ENCODE measurements around the gene ASCC2. TPM values are rescaled to one million over a fixed set of nuclear protein-coding genes. Genes with fewer than 3 reads are reported as not detected.

The ASCC2 gene
- total RNA-seq, 1 donor from 2014 or later: 44.6 TPM

DNA sequence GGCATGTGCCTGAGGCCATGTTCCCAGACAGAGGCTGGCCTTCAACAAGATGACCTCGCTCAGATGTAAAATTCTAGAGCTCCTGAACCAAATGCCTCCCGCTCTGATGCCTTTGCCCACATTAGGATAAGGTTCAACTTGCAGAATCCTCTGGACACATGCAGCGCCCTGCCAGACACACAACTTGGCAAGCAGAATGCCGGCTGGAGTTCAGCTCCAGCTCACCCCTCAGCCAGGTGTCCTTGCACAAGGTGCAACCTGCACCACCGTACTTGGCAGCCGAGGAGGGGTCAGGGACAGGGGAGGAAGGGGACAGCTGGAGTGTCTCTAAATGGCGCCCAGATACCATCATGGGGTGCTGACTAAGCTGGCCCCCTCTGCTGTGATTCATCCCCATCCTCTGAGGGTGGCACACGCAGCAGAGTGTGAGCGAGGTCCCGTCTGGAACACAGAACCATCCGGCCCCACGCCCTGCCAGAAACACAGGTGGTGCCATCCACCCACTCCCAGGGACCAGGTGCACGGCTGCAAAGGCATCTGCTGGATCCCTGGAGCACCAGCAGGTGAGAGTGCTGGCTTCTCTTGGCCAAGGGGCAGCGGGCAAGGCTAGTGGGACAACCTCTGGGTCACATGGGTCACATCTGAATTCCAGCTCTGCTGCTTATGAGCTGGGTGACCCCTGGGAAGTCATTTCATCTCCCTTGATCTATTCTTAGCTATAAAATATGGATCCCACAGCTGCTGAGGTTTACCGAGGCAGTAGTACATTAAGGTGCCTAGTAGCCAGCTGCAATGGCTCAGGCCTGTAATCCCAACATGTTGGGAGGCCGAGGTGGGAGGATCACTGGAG is 84.0 kb downstream of the ASCC2 start:
- H3K27ac Mint-ChIP-seq (ENCODE audit: unreplicated experiment): no peak overlapping the region
- TF ChIP-seq, protein P1, sequence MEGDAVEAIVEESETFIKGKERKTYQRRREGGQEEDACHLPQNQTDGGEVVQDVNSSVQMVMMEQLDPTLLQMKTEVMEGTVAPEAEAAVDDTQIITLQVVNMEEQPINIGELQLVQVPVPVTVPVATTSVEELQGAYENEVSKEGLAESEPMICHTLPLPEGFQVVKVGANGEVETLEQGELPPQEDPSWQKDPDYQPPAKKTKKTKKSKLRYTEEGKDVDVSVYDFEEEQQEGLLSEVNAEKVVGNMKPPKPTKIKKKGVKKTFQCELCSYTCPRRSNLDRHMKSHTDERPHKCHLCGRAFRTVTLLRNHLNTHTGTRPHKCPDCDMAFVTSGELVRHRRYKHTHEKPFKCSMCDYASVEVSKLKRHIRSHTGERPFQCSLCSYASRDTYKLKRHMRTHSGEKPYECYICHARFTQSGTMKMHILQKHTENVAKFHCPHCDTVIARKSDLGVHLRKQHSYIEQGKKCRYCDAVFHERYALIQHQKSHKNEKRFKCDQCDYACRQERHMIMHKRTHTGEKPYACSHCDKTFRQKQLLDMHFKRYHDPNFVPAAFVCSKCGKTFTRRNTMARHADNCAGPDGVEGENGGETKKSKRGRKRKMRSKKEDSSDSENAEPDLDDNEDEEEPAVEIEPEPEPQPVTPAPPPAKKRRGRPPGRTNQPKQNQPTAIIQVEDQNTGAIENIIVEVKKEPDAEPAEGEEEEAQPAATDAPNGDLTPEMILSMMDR (conservative IDR thresholded peaks at IDR 0.05): no peak
- no peak for DNase-seq (ENCODE audit: low read depth, low spot score)
- H3K27me3 Mint-ChIP-seq (ENCODE audit: low read depth): no peaks in the 10 kb centered on the region
- peaks cover 5% of the 10 kb centered on the region for H3K4me1 Mint-ChIP-seq
- no peaks in the 10 kb centered on the region for H3K9me3 Mint-ChIP-seq
- H3K36me3 Mint-ChIP-seq (ENCODE audit: low read depth): no peaks in the 10 kb centered on the region
- H3K4me3 Mint-ChIP-seq: no peak overlapping the region

DNA sequence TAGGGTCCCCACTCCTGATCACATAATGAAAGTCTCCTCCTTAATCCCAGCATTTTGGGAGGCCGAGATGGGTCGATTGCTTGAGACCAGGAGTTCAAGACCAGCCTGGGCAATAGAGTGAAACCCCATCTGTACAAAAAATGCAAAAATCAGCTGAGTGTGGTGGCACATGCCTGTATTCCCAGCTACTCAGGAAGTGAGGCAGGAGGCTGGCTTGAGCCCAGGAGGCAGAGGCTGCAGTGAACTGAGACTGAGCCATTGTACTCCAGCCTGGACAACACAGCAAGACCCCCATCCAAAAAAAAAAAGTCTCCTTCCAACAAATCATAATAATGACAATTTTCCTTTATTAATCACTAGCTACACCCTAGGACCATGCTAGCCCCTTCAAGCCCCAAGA is 86.4 kb downstream of the ASCC2 start:
- DNase-seq (ENCODE audit: low read depth, low spot score): no peak
- H3K9me3 Mint-ChIP-seq: no peaks in the 10 kb centered on the region
- no peaks in the 10 kb centered on the region for H3K27me3 Mint-ChIP-seq (ENCODE audit: low read depth)
- H3K36me3 Mint-ChIP-seq (ENCODE audit: low read depth): no peaks in the 10 kb centered on the region
- no peak overlapping the region for H3K4me3 Mint-ChIP-seq
- TF ChIP-seq, protein P1 (conservative IDR thresholded peaks at IDR 0.05): no peak
- no peaks in the 10 kb centered on the region for H3K4me1 Mint-ChIP-seq
- peak overlapping the region; percentile 19 for H3K27ac Mint-ChIP-seq (ENCODE audit: unreplicated experiment)

DNA sequence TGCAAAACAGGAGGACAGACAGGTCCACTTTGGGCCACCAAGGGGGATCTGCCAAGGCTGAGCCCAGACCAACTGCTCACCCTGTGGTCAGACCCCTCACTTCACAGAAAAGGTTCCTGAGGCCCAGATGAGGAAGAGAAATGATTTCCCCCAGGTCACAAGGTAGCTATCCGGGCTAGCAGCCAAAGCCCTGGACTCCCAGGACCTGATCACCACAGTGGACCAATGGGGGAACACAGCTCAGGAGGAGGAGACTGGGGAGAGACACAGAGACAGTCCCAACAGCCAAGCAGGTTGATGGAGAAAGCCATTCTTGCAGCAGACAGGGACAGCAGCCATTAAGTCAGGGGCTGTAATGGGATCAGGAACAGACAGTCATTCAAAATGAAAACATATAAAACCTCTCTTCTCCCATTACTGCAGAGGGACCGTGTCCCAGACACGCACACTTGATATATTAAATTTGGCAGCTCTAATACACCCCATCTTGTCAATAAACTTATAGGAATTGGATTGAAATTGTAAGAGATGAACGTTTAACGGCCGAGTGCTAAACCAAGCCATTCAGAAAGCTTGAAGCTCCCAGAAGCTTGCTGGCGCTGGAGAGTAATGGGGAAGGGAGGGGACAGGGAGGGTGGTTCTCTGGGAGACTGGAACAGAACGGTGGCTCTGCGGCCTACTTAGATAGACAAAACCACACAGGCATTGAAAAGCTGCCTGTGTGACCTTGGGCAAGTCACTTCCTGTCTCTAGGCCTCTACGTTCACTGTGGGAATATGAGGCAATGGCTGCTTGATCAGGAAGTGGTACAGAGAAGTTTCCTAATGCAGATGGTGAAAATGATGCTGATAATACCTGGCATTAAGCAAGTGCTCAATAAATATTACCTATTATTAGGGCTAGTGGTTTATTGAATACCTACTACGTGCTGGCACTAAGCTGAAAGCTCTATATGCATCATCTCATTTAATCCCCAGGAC is 87.2 kb downstream of the ASCC2 start:
- no peaks in the 10 kb centered on the region for H3K27me3 Mint-ChIP-seq (ENCODE audit: low read depth)
- no peaks in the 10 kb centered on the region for H3K4me1 Mint-ChIP-seq
- DNase-seq (ENCODE audit: low read depth, low spot score): no peak
- TF ChIP-seq, protein P1 (conservative IDR thresholded peaks at IDR 0.05): no peak
- no peaks in the 10 kb centered on the region for H3K9me3 Mint-ChIP-seq
- H3K4me3 Mint-ChIP-seq: no peak overlapping the region
- no peak overlapping the region for H3K27ac Mint-ChIP-seq (ENCODE audit: unreplicated experiment)
- no peaks in the 10 kb centered on the region for H3K36me3 Mint-ChIP-seq (ENCODE audit: low read depth)

DNA sequence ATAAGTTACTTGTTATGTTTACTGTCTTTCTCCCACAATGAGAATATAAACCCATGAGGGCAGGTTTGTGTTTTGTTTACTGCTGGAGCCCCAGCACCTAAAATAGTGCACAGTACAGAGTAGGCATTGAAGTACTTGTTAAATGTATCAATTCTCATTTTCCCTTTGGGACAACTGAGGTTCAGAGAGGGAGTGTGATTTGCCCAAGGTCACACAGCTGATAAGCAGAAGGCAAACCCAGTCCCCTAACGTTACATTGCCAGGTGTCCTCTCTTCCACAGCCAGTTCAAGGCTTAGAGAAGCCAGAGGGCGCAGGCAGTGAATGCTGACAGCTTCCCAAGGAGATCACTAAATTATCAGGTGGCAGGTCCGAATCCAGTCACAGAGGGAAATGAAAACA is 88.0 kb downstream of the ASCC2 start:
- TF ChIP-seq, protein P1 (conservative IDR thresholded peaks at IDR 0.05): no peak
- no peak for DNase-seq (ENCODE audit: low read depth, low spot score)
- Mint-ChIP-seq H3K4me3 (no peak overlapping the region), H3K36me3 (ENCODE audit: low read depth) (peaks cover 2% of the 10 kb centered on the region), H3K27ac (ENCODE audit: unreplicated experiment) (no peak overlapping the region), H3K4me1 (no peaks in the 10 kb centered on the region), H3K9me3 (no peaks in the 10 kb centered on the region), H3K27me3 (ENCODE audit: low read depth) (no peaks in the 10 kb centered on the region)

DNA sequence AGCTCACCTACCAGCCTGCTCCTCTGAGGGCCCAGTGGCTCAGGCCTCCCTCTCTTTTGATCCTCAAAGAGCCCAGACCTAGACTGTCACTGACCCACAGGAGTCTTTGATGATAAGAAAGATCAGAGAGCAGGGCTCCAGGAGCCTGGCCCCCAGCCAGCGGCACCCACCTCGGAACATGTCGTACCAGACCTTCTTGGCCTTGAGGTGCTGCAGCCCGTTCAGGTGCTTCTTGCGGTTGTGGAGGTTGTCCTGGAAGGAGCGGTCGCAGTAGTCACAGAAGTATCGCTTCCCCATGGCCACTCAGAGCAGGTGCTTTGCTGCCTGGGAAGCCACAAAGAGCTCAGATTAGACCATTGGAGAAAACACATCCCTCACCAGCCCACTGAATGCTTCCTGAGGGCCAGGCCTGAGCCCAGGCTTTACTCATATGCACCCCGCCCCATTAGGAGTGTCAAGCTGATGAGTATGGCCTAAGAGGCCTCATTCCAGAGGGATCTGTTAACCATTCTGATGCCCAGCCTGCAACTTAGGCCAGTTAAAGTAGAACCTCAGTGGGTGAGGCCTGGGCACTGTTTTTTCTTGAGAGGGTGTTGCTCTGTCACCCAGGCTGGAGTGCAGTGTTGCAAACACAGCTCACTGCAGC is 89.7 kb downstream of the ASCC2 start:
- H3K4me3 Mint-ChIP-seq: no peak overlapping the region
- H3K36me3 Mint-ChIP-seq (ENCODE audit: low read depth): peaks cover 2% of the 10 kb centered on the region
- no peak overlapping the region for H3K27ac Mint-ChIP-seq (ENCODE audit: unreplicated experiment)
- no peaks in the 10 kb centered on the region for H3K9me3 Mint-ChIP-seq
- no peak for DNase-seq (ENCODE audit: low read depth, low spot score)
- H3K4me1 Mint-ChIP-seq: no peaks in the 10 kb centered on the region
- H3K27me3 Mint-ChIP-seq (ENCODE audit: low read depth): no peaks in the 10 kb centered on the region
- TF ChIP-seq, protein P1 (conservative IDR thresholded peaks at IDR 0.05): no peak
